HG02970 (cell line): ENCODE measurements around the gene PLEKHA1.

Experiments
- ATAC-seq: cut with Tn5 transposase; IDR thresholded peaks from one replicate; pipeline ENCODE4 v1.9.1; 2021; ENCODE audit warnings: mild to moderate bottlenecking, moderate library complexity, moderate number of reproducible peaks; ENCODE audit not compliant: unreplicated experiment, low FRiP score

Gene PLEKHA1

DNA sequence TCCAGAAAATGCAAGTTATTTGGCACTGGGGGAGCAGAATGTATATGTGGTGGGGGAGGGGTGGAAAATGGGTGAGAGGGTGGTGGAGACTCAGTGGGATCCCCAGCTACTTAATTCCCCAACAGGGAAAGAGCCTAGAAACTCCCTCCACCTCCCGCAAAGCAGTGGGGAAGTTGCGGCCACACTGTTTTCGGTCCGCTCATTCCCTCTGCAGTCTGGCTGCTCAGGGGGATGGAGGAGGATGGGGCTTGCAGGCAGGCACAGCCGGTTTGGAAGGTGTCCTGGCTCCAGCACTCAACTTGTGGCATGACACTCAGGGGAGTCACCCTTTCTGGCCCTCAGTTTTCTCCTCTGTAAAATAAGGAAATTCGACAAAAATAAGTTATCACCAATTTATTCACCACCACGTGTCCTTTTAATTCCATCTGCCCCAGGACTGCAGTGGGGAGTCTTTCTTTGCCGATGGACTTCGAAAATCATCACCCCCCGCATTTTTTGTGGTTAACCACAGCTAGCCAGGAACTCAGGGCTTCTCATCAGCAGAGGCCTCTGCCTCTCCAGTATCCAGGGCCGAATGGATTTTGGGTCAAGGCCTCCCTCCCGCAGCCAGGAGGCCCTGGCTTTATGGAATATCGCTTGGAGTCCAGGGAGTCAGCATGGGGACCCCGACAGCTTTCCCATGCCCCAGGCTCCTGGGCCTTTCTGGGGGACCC, 85.2 kb downstream of the PLEKHA1 start:
- no peak for ATAC-seq

DNA sequence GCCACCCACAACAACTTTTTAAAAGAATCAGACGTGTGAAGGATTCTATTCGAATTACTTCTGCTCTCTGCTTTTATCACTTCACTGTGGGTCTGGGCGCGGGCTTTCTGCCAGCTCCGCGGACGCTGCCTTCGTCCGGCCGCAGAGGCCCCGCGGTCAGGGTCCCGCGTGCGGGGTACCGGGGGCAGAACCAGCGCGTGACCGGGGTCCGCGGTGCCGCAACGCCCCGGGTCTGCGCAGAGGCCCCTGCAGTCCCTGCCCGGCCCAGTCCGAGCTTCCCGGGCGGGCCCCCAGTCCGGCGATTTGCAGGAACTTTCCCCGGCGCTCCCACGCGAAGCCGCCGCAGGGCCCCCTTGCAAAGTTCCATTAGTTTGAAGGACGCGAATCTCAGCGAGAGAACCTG, 86.4 kb downstream of the PLEKHA1 start:
- no peak for ATAC-seq

DNA sequence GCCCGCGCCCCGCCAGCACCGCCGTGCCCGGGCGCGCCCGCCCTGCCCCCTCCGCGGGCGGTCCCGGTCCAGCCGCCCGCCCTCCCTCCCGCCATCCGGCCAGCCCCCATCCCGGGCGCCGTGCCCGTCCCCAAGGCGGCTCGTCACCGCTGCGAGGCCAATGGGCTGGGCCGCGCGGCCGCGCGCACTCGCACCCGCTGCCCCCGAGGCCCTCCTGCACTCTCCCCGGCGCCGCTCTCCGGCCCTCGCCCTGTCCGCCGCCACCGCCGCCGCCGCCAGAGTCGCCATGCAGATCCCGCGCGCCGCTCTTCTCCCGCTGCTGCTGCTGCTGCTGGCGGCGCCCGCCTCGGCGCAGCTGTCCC, 86.8 kb downstream of the PLEKHA1 start, which contains the start of gene HTRA1:
TSS of gene HTRA1 (plus strand) at position 187 of the 362 bp plus-strand sequence. CDS start at position 287, 100 bp downstream.
- ATAC-seq: no peak

- ATAC-seq: no peak
These were observed 87.4 kb downstream of the PLEKHA1 start for GRCh38 chr10:122461729-122462532.

GRCh38 chr10:122462533-122463465, 88.3 kb downstream of the PLEKHA1 start:
- ATAC-seq: no peak

GRCh38 chr10:122463466-122464249, 89.2 kb downstream of the PLEKHA1 start:
- ATAC-seq: no peak

GRCh38 chr10:122464250-122464510, 89.7 kb downstream of the PLEKHA1 start:
- ATAC-seq: no peak

GRCh38 chr10:122464586-122464985, 90.1 kb downstream of the PLEKHA1 start:
- ATAC-seq: no peak

DNA sequence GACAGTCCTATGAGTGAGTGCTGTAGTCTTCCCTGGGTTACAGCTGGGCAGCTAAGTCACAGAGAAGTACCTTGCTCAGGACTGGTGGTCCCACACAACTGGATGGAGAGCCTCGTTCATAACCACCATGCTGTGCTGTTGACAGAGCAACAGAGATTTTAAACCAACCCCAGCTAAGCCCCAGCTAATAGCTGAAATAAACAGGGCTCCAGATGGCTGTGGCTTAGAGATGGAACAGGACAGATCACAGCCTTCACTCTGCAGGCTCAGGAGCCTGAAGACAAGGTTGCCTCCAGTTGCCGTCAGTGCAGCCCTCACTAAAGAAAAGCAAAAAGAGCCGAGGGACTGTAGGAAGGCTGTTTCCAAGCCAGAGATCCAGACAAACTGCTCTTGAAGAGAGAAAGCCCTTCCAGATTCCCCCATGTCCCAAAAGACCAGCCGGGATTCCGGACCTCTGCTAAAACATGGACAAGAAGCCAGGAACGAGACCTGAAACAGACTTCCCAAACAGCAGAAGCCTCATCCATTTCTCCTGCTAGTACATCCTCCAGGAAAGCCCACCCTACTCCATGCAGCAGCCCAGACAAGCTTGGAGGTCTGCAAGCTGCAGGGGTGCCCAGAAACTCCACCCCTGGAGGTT, 91.0 kb downstream of the PLEKHA1 start:
- no peak for ATAC-seq

- ATAC-seq: no peak
These were observed 92.5 kb downstream of the PLEKHA1 start for GRCh38 chr10:122466951-122467381.

GRCh38 chr10:122467701-122468100, 93.2 kb downstream of the PLEKHA1 start:
- no peak for ATAC-seq

GRCh38 chr10:122468307-122468925, 93.9 kb downstream of the PLEKHA1 start:
- no peak for ATAC-seq

GRCh38 chr10:122468926-122469781, 94.6 kb downstream of the PLEKHA1 start:
- ATAC-seq: no peak

- ATAC-seq: no peak
These were observed 95.3 kb downstream of the PLEKHA1 start for GRCh38 chr10:122469848-122470247.

DNA sequence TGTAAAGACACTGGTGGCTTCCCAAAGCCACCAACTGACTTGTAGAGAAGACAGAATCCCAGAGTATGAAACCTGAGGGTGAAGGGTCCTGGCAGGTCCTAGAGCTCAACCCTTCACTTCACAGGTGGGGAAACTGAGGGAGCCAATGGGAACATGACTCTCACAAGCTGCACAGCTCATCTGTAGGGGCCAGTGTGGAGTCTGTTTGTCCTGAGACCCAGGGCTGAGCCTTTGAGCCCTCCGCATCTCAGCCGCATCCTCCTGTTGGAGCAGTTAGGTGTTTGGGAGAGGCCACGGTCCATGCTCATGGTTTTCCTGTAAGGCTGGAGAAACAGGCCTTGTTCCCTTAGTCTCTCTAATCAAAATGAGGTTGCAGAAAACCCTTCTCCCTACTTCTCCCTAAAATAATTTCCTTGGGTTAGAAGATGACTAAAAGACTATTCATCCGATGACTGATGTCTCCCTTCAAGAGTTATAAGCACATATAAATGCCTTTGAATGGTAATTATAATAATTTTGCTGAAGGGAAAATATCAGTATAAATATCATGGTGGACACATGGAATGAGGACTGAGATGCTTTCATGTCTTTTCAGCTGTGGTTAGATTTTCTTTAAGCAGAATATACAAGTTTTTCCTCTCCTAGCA, 97.1 kb downstream of the PLEKHA1 start:
- no peak for ATAC-seq

DNA sequence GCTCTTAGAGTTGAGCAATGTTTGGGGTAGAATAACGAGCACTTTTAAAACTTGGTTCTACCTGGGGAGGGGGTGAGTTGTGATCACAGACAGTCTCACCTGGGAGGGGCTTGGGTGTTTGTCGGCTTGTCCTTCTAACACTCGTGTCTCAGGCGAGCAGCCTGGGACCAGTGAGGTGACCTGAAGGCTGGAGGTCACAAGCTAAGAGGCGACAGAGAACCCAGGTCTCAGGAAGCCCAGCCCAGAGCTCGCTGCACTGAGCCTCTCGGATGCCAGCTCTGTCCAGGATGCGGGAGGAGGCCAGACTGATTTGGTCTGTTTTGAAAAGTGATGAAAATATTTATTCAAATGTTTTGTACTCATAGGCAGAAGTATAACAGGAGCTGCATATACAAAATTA, 98.6 kb downstream of the PLEKHA1 start:
- ATAC-seq: no peak

DNA sequence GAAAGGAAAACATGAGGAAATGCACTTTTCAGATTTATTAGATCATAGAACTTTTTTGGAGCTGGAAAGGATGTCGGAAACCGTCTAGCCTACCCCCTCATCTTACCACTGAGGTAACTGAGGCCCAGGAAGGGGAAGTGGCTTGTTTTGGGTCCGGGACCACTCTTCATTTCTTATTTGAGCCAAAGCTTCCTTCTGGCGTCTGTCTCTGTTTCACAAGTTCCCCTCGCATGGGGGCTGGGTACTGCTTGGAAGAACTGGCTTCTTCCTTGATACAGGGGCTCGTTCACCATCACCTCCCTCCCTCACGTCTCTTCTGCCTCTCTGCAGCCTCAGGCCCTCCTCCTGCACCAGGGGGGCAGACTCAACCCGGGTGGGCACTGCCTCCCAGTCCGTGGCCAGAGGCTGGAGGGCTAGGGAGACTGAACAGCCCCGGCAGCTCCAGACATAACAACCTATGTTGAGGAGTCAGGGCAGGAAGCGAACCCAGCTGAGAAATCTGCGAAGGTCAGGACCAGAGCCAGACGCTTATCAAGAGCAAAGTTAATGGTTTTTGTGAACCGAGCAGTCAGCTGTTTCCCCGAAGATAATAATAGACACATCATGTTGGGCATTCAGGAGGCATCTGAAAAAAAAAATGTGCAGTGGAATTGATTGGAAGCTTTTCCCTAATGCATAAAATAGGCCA, 99.8 kb downstream of the PLEKHA1 start:
- ATAC-seq: no peak
